Natural killer cell (primary cell): ENCODE measurements around the gene GYG1. TPM values are rescaled to one million over a fixed set of nuclear protein-coding genes. Genes with fewer than 3 reads are reported as not detected.
A peak's percentile ranks its signal among the peaks of the same experiment; 100 is the strongest.

ENCODE experiments used
- ATAC-seq, 3 donors: fragments of 150-1000 bp in 2 of 3; fragments of 200-7000 bp in 1 of 3; cut with Tn5 transposase; 1 replicate in 1 of 3; 2 replicates in 2 of 3; pipeline ENCODE4 v1.10.0; 2021; ENCODE audit warnings: mild to moderate bottlenecking in 2 of 3, moderate library complexity in 2 of 3
- DNase-seq, 2 donors: peaks; one replicate each; pipeline versions ENCODE4 v3.0.0 to v3.0.0-alpha.2; 2013 to 2021; ENCODE audit warnings: mixed read lengths in 1 of 2
- H3K27ac ChIP-seq: one replicate; pipeline ENCODE4 v1.5.1; 2013; ENCODE audit warnings: mild to moderate bottlenecking, low read length
- H3K27me3 ChIP-seq: one replicate; pipeline ENCODE4 v1.6.1; 2013; ENCODE audit warnings: low read length; ENCODE audit not compliant: control insufficient read depth, insufficient read depth
- H3K36me3 ChIP-seq: one replicate; pipeline ENCODE4 v1.6.1; 2013; ENCODE audit warnings: low read length; ENCODE audit not compliant: control insufficient read depth, insufficient read depth
- H3K4me1 ChIP-seq: one replicate; pipeline ENCODE4 v1.6.1; 2013; ENCODE audit warnings: low read length; ENCODE audit not compliant: control insufficient read depth, insufficient read depth
- H3K4me3 ChIP-seq: one replicate; pipeline ENCODE4 v1.5.1; 2013; ENCODE audit warnings: low read length
- H3K9me3 ChIP-seq: one replicate; pipeline ENCODE4 v1.6.1; 2013; ENCODE audit warnings: low read length; ENCODE audit not compliant: control insufficient read depth, insufficient read depth
- H3K27ac Mint-ChIP-seq, 2 donors: one replicate each; pipeline ENCODE4 v1.8.0; 2022; ENCODE audit warnings: mild to moderate bottlenecking in 2 of 2, mixed read lengths in 2 of 2, moderate library complexity in 1 of 2
- H3K27me3 Mint-ChIP-seq, 2 donors: one replicate each; pipeline ENCODE4 v1.8.0; 2022; ENCODE audit warnings: low read depth in 2 of 2, mixed read lengths in 2 of 2
- H3K36me3 Mint-ChIP-seq: one replicate; pipeline ENCODE4 v1.8.0; 2022; ENCODE audit warnings: mixed read lengths
- H3K4me1 Mint-ChIP-seq, 2 donors: one replicate each; pipeline ENCODE4 v1.8.0; 2022; ENCODE audit warnings: mixed read lengths in 2 of 2
- H3K4me3 Mint-ChIP-seq: one replicate; pipeline ENCODE4 v1.8.0; 2022; ENCODE audit warnings: mild to moderate bottlenecking, moderate library complexity, mixed read lengths
- H3K9me3 Mint-ChIP-seq, 2 donors: one replicate each; pipeline ENCODE4 v1.8.0; 2022; ENCODE audit warnings: mixed read lengths in 2 of 2
- CTCF ChIP-seq: fragments of 200-600 bp; IDR thresholded peaks from one replicate; pipeline ENCODE4 v1.8.0; 2022; ENCODE audit warnings: antibody characterized with exemption
- WGBS: methylation state at CpG from one replicate; pipeline ENCODE4 v1.1.7; 2013; ENCODE audit warnings: missing lambda C conversion rate; ENCODE audit not compliant: insufficient coverage; 5-methylcytosine and 5-hydroxymethylcytosine counted together
- intact Hi-C: fragments of 100-400 bp; cut with micrococcal nuclease; formaldehyde crosslinking; loops from one replicate; pipeline ENCODE4 v1.14.2; 2022
- total RNA-seq, 4 donors: library from RNA; stranded (reverse); fragments of 120-200 nt in 1 of 4; gene quantifications; one replicate each; pipeline versions ENCODE4 v1.2.3 to v1.2.4, GENCODE V29; 2013 to 2022

GYG1 gene
- total RNA-seq, 3 donors from 2014 or later (not counting 1 experiment from before 2014, with no cell fraction given) = 46.6 to 56.5 (median 49.6) TPM

- Histone ChIP-seq H3K4me1 (peaks cover 33% of the 10 kb centered on the region), H3K4me3 (no peak overlapping the region), H3K27ac (no peak overlapping the region), H3K36me3 (peaks cover 41% of the 10 kb centered on the region), H3K27me3 (no peaks in the 10 kb centered on the region), H3K9me3 (no peaks in the 10 kb centered on the region)
- Mint-ChIP-seq H3K27me3 (no peaks in the 10 kb centered on the region), H3K4me1 (peaks cover 40% of the 10 kb centered on the region in 2 donors), H3K4me3 (no peak overlapping the region), H3K27ac (peak overlapping the region; percentile 87 to 90), H3K36me3 (peaks cover 7% of the 10 kb centered on the region), H3K9me3 (no peaks in the 10 kb centered on the region)
- DNase-seq (no peak), ATAC-seq (no peak)
- whole genome bisulfite sequencing = 95% methylated on average over 6 of the region's 7 CpGs
- intact Hi-C loops = loop anchor here (5.0 kb wide), 1 partner anchor 80 kb away; the partner anchor contains the start of gene HLTF
- TF ChIP-seq CTCF = no peak
Measured at GRCh38 chr3:149007567-149008257, 16.4 kb downstream of the GYG1 start.

GRCh38 chr3:149009732-149010131 lies 18.4 kb downstream of the GYG1 start:
- H3K4me3 Mint-ChIP-seq = peak overlapping the region; percentile 78
- H3K4me1 Mint-ChIP-seq = peaks cover 52 to 54% of the 10 kb centered on the region in 2 donors
- H3K9me3 Mint-ChIP-seq = no peaks in the 10 kb centered on the region
- H3K36me3 Mint-ChIP-seq = peaks cover 16% of the 10 kb centered on the region
- Histone ChIP-seq H3K36me3 (peaks cover 44% of the 10 kb centered on the region), H3K4me1 (peaks cover 28% of the 10 kb centered on the region), H3K9me3 (no peaks in the 10 kb centered on the region), H3K4me3 (no peak overlapping the region), H3K27ac (peak overlapping the region; percentile 83), H3K27me3 (no peaks in the 10 kb centered on the region)
- ATAC-seq (peak; percentile 93 to 98 (median 96)), DNase-seq (peak; percentile 44 to 82)
- no peaks in the 10 kb centered on the region for H3K27me3 Mint-ChIP-seq
- no peak for TF ChIP-seq CTCF
- 39% methylated on average over 2 of the region's 2 CpGs for WGBS
- H3K27ac Mint-ChIP-seq = peak overlapping the region; percentile 87 to 90
- intact Hi-C loops = loop anchor here (1.0 to 5.0 kb wide), 2 partner anchors 18 to 78 kb away; partner anchors contain the start of genes GYG1 and HLTF

GRCh38 chr3:149010504-149010951 lies 19.2 kb downstream of the GYG1 start:
- Mint-ChIP-seq H3K9me3 (no peaks in the 10 kb centered on the region), H3K36me3 (peaks cover 16% of the 10 kb centered on the region), H3K4me3 (no peak overlapping the region), H3K27me3 (no peaks in the 10 kb centered on the region), H3K27ac (peak overlapping the region; percentile 87 to 90), H3K4me1 (peaks cover 60 to 62% of the 10 kb centered on the region in 2 donors)
- no peaks in the 10 kb centered on the region for H3K9me3 ChIP-seq
- intact Hi-C loops = no loop called here
- 97% methylated on average over 6 of the region's 6 CpGs for WGBS
- DNase-seq (no peak), ATAC-seq (no peak)
- H3K36me3 ChIP-seq = peaks cover 42% of the 10 kb centered on the region
- H3K4me3 ChIP-seq = no peak overlapping the region
- no peaks in the 10 kb centered on the region for H3K27me3 ChIP-seq
- TF ChIP-seq CTCF = no peak
- peaks cover 28% of the 10 kb centered on the region for H3K4me1 ChIP-seq
- H3K27ac ChIP-seq = peak overlapping the region; percentile 83
